ENCODE data around the gene SEMA6D.

SEMA6D gene

GRCh38 chr15:47766406-47766805 is 49.1 kb downstream of the SEMA6D start:
- DNase-seq (ENCODE audit: extremely low read depth, low read depth), result no peak
- TF ChIP-seq CTCF (IDR thresholded peaks at IDR 0.05; ENCODE audit: low read depth, low read length), result no peak

- DNase-seq (ENCODE audit: extremely low read depth, low read depth), result no peak
- TF ChIP-seq CTCF (IDR thresholded peaks at IDR 0.05; ENCODE audit: low read depth, low read length), result no peak
Measured at GRCh38 chr15:47767035-47767434, 49.7 kb downstream of the SEMA6D start.

- TF ChIP-seq CTCF (IDR thresholded peaks at IDR 0.05; ENCODE audit: low read depth, low read length), result no peak
- DNase-seq (ENCODE audit: extremely low read depth, low read depth), result no peak
Measured at GRCh38 chr15:47768735-47769134, 51.4 kb downstream of the SEMA6D start.

- no peak for TF ChIP-seq CTCF (IDR thresholded peaks at IDR 0.05; ENCODE audit: low read depth, low read length)
Measured at GRCh38 chr15:47769166-47769565, 51.9 kb downstream of the SEMA6D start.

GRCh38 chr15:47773143-47773542 is 55.8 kb downstream of the SEMA6D start:
- no peak for DNase-seq (ENCODE audit: extremely low read depth, low read depth)
- TF ChIP-seq CTCF (IDR thresholded peaks at IDR 0.05; ENCODE audit: low read depth, low read length), result no peak

More at GRCh38 chr15:47769166-47769565, 51.9 kb downstream of the SEMA6D start:
- DNase-seq (ENCODE audit: extremely low read depth, low read depth), result no peak

- no peak for TF ChIP-seq CTCF (IDR thresholded peaks at IDR 0.05; ENCODE audit: low read depth, low read length)
- no peak for DNase-seq (ENCODE audit: extremely low read depth, low read depth)
Measured at GRCh38 chr15:47778263-47778770, 61.0 kb downstream of the SEMA6D start.

GRCh38 chr15:47780971-47781370 is 63.7 kb downstream of the SEMA6D start:
- no peak for DNase-seq (ENCODE audit: extremely low read depth, low read depth)
- TF ChIP-seq CTCF (IDR thresholded peaks at IDR 0.05; ENCODE audit: low read depth, low read length), result no peak

All from AG09319 (cell line).